WERI-Rb-1 (cell line): ENCODE results near the gene CAPN9.

Source experiments
- DNase-seq: peaks from one replicate; pipeline ENCODE4 v3.0.0-alpha.2; 2020
- H3K27ac ChIP-seq: fragments of 250-450 bp; sonication (Bioruptor Pico); 2 replicates; pipeline ENCODE4 v1.5.1; 2020; ENCODE audit warnings: mild to moderate bottlenecking, moderate library complexity
- H3K27me3 ChIP-seq: fragments of 250-450 bp; sonication (Bioruptor Pico); 2 replicates; pipeline ENCODE4 v1.5.1; 2021; ENCODE audit warnings: mild to moderate bottlenecking, low read depth, moderate library complexity; ENCODE audit not compliant: insufficient read depth, severe bottlenecking
- H3K36me3 ChIP-seq: fragments of 250-450 bp; sonication (Bioruptor Pico); 2 replicates; pipeline ENCODE4 v1.5.1; 2020; ENCODE audit warnings: mild to moderate bottlenecking, moderate library complexity
- H3K4me3 ChIP-seq: 2 replicates; pipeline ENCODE4 v1.5.1; 2011; ENCODE audit warnings: low read depth, mild to moderate bottlenecking, control low read depth, low read length
- H3K9me3 ChIP-seq: fragments of 250-450 bp; sonication (Bioruptor Pico); 2 replicates; pipeline ENCODE4 v1.5.1; 2021; ENCODE audit warnings: mild to moderate bottlenecking, moderate library complexity; ENCODE audit not compliant: severe bottlenecking
- TF ChIP-seq, protein P1 (sequence below): IDR thresholded peaks from 2 replicates; pipeline ENCODE4 v1.5.1; 2011; ENCODE audit warnings: low read depth, mild to moderate bottlenecking, control low read depth, inconsistent platforms, low read length

The CAPN9 gene

DNA sequence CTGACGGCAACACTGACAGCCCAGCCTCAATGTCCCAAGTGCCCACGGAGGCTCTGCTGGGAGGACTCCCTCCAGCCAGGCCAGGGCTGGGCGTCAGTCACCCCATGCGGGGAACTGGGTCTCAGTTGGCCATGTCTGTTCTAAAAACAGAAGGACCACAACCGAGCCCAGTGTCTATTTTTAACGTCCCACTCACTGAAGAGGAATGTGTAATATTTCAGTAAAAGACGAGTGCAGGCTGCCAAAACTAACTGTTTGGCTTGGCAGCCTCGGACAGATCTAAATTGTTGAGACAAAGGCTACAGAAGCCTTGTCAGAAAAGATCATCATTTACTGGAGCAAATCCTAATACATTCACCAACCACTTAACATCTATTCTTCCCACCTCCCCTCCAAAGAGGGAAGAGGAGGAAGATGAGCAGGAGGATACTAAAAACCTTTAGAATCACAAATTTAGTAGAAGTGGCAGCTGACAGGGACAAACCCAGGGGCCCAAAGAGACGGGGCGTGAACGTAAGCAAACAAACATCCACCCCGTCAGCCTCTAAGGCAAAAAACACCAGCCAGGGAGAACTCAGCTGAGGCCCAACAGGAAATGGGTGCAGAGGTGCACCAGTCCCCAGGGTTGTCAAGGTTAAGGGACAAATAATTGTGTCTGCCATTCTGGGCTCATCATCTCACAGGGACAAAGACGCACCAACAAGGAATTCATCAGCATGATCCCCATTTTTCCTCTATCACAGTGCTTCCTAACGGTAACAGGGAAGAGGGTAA lies 102.5 kb downstream of the CAPN9 start:
- peaks cover 53% of the 10 kb centered on the region for H3K36me3 ChIP-seq
- H3K27me3 ChIP-seq: no peaks in the 10 kb centered on the region
- H3K9me3 ChIP-seq: no peaks in the 10 kb centered on the region
- no peak for DNase-seq
- TF ChIP-seq, protein P1, sequence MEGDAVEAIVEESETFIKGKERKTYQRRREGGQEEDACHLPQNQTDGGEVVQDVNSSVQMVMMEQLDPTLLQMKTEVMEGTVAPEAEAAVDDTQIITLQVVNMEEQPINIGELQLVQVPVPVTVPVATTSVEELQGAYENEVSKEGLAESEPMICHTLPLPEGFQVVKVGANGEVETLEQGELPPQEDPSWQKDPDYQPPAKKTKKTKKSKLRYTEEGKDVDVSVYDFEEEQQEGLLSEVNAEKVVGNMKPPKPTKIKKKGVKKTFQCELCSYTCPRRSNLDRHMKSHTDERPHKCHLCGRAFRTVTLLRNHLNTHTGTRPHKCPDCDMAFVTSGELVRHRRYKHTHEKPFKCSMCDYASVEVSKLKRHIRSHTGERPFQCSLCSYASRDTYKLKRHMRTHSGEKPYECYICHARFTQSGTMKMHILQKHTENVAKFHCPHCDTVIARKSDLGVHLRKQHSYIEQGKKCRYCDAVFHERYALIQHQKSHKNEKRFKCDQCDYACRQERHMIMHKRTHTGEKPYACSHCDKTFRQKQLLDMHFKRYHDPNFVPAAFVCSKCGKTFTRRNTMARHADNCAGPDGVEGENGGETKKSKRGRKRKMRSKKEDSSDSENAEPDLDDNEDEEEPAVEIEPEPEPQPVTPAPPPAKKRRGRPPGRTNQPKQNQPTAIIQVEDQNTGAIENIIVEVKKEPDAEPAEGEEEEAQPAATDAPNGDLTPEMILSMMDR: no peak
- H3K4me3 ChIP-seq: no peak overlapping the region
- no peak overlapping the region for H3K27ac ChIP-seq

DNA sequence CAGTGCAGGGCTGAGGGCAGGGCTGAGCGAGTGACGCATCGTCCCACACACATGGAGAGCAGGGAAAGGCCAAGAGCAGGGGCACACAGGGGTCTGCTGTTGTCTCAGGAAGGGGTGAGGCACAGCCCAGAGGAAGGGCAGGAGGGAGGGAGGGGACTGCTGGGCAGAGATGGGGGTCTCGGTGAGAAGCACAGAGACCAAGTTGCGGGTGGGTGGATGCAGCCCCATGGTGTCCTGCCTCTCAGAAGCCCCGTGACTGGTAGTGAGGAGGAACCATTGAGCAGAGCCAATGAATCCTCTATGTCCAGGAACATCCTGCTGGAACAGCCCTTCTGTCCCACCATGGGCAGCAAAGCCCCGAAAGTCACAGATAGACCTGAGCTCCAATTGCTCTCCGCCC lies 103.4 kb downstream of the CAPN9 start:
- H3K27ac ChIP-seq: no peak overlapping the region

DNA sequence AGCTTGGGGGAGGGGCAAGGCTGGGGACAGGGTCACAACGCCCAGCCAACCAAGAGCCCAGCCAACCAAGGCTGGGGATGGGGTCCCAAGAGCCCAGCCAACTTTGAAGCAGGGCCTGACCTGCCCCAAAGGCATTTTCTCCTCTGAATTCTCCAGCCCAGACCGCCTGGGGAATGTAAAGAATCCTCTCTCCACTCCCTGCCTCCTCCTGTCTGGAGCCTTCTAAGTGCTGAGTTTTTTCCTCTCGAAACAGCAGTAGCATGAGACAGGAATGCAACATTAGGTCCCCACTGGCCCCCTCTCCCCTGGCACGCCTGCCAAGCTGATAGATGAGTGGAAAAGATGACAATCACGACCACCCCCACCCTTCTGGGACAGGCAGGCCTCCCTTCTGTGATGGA lies 104.1 kb downstream of the CAPN9 start:
- TF ChIP-seq, protein P1: no peak
- Histone ChIP-seq H3K27me3 (no peaks in the 10 kb centered on the region), H3K9me3 (no peaks in the 10 kb centered on the region), H3K27ac (no peak overlapping the region), H3K36me3 (peaks cover 58% of the 10 kb centered on the region), H3K4me3 (no peak overlapping the region)
- DNase-seq: no peak

More for the DNA sequence above, 103.4 kb downstream of the CAPN9 start:
- Histone ChIP-seq H3K4me3 (no peak overlapping the region), H3K36me3 (peaks cover 59% of the 10 kb centered on the region), H3K27me3 (no peaks in the 10 kb centered on the region), H3K9me3 (no peaks in the 10 kb centered on the region)
- no peak for DNase-seq
- TF ChIP-seq, protein P1: no peak
